ENCODE results near the gene PRDM12. TPM values are rescaled to one million over a fixed set of nuclear protein-coding genes. Genes with fewer than 3 reads are reported as not detected.

PRDM12 gene
- polyA plus RNA-seq, 1 experiment = not detected

GRCh38 chr9:130627051-130627450 is 37.3 kb upstream of the PRDM12 start:
- Histone ChIP-seq H3K27me3 (ENCODE audit: control insufficient read depth, insufficient read depth, low read length) (no peaks in the 10 kb centered on the region), H3K4me3 (ENCODE audit: low read depth, low read length) (no peak overlapping the region), H3K9me3 (ENCODE audit: control insufficient read depth, insufficient read depth, low read length) (no peaks in the 10 kb centered on the region), H3K27ac (ENCODE audit: low read depth, low read length) (no peak overlapping the region)
- TF ChIP-seq CTCF (IDR thresholded peaks at IDR 0.05; ENCODE audit: low read depth, low read length) = no peak
- no peak for DNase-seq (ENCODE audit: low read depth, low spot score)
- ChIA-PET POLR2A (no interaction called here), CTCF (interaction anchor here (1.0 to 1.3 kb wide), 2 partner anchors 55 to 167 kb away, joined by 3 to 4 read pairs; no protein-coding TSS in a partner anchor)

GRCh38 chr9:130627896-130628792 is 36.2 kb upstream of the PRDM12 start:
- POLR2A ChIA-PET = no interaction called here
- Histone ChIP-seq H3K27ac (ENCODE audit: low read depth, low read length) (no peak overlapping the region), H3K27me3 (ENCODE audit: control insufficient read depth, insufficient read depth, low read length) (no peaks in the 10 kb centered on the region), H3K4me3 (ENCODE audit: low read depth, low read length) (no peak overlapping the region), H3K9me3 (ENCODE audit: control insufficient read depth, insufficient read depth, low read length) (no peaks in the 10 kb centered on the region)
- no peak for TF ChIP-seq CTCF (IDR thresholded peaks at IDR 0.05; ENCODE audit: low read depth, low read length)
- CTCF ChIA-PET = interaction anchor here (1.3 kb wide), 1 partner anchor 168 kb away, joined by 3 read pairs; no protein-coding TSS in a partner anchor
- DNase-seq (ENCODE audit: low read depth, low spot score) = no peak

- H3K27ac ChIP-seq (ENCODE audit: low read depth, low read length) = no peak overlapping the region
- H3K9me3 ChIP-seq (ENCODE audit: control insufficient read depth, insufficient read depth, low read length) = no peaks in the 10 kb centered on the region
- H3K27me3 ChIP-seq (ENCODE audit: control insufficient read depth, insufficient read depth, low read length) = no peaks in the 10 kb centered on the region
- H3K4me3 ChIP-seq (ENCODE audit: low read depth, low read length) = no peak overlapping the region
- CTCF ChIA-PET = no interaction called here
- TF ChIP-seq CTCF (IDR thresholded peaks at IDR 0.05; ENCODE audit: low read depth, low read length) = no peak
- DNase-seq (ENCODE audit: low read depth, low spot score) = no peak
- POLR2A ChIA-PET = no interaction called here
Measured at GRCh38 chr9:130629443-130630070, 34.8 kb upstream of the PRDM12 start.

- TF ChIP-seq CTCF (IDR thresholded peaks at IDR 0.05; ENCODE audit: low read depth, low read length) = no peak
- no peaks in the 10 kb centered on the region for H3K27me3 ChIP-seq (ENCODE audit: control insufficient read depth, insufficient read depth, low read length)
- ChIA-PET POLR2A (no interaction called here), CTCF (no interaction called here)
- no peak overlapping the region for H3K27ac ChIP-seq (ENCODE audit: low read depth, low read length)
- no peaks in the 10 kb centered on the region for H3K9me3 ChIP-seq (ENCODE audit: control insufficient read depth, insufficient read depth, low read length)
- no peak overlapping the region for H3K4me3 ChIP-seq (ENCODE audit: low read depth, low read length)
- DNase-seq (ENCODE audit: low read depth, low spot score) = no peak
Measured at GRCh38 chr9:130630071-130630450, 34.3 kb upstream of the PRDM12 start.

Measured in AG04450 (cell line).